Left cardiac atrium (tissue), 4 donors: ENCODE data around the gene TCF4. TPM values are rescaled to one million over a fixed set of nuclear protein-coding genes. Genes with fewer than 3 reads are reported as not detected.
"Not testable (repeated sequence)": the region's sequence is repeated elsewhere in the genome, so short reads cannot be mapped to it uniquely, and the experiment has no call there.

ENCODE experiments used
- ATAC-seq, 2 donors: fragments of 200-7000 bp; cut with Tn5 transposase; one replicate each; pipeline ENCODE4 v1.9.1; 2020; ENCODE audit warnings: mild to moderate bottlenecking in 2 of 2, moderate library complexity in 2 of 2
- DNase-seq: peaks from one replicate; pipeline ENCODE4 v3.0.0-alpha.2; 2020
- intact Hi-C, 2 donors: fragments of 100-400 bp; cut with DNase I; formaldehyde crosslinking; loops; one replicate each; pipeline versions ENCODE4 v1.14.1 to v1.15.1; 2022 to 2023
- total RNA-seq, 2 donors: library from RNA; stranded (reverse); fragmentation: NEBNext Ultra II Directional; extraction: Animal tissue kit (Norgen Biotek cat#: 25700); gene quantifications; one replicate each; pipeline ENCODE4 v1.2.1, GENCODE V29; 2021
- donor health status: DM: no; HTN: yes; CAD: no.
- donor health status: DM: no; HTN: yes; CAD: no; lungs with severe emphysema.
- donor health status: DM: yes; HTN: yes; CAD: no.
- donor health status: Dilated cardiomyopathy.

The TCF4 gene
- total RNA-seq, 2 donors from 2014 or later: 58.5 to 77.4 TPM

GRCh38 chr18:55489034-55489986 lies 98.7 kb downstream of the TCF4 start:
- no peak for ATAC-seq
- intact Hi-C loops: no loop called here

GRCh38 chr18:55488473-55488872 lies 99.5 kb downstream of the TCF4 start:
- no peak for ATAC-seq
- no peak for DNase-seq
- intact Hi-C loops: no loop called here

More at GRCh38 chr18:55489034-55489986, 98.7 kb downstream of the TCF4 start:
- no peak for DNase-seq

GRCh38 chr18:55487997-55488396 lies 100.0 kb downstream of the TCF4 start:
- DNase-seq (no peak), ATAC-seq (no peak)
- intact Hi-C loops: no loop called here

- intact Hi-C loops: no loop called here
- no peak for DNase-seq
- no peak for ATAC-seq
Measured at GRCh38 chr18:55486936-55487335, 101.1 kb downstream of the TCF4 start.

GRCh38 chr18:55485666-55486065 lies 102.3 kb downstream of the TCF4 start:
- ATAC-seq (peak in 1 of 2 donors; percentile 51), DNase-seq (no peak)
- intact Hi-C loops: no loop called here

GRCh38 chr18:55484773-55485172 lies 103.2 kb downstream of the TCF4 start:
- ATAC-seq (no peak), DNase-seq (no peak)
- intact Hi-C loops: no loop called here

GRCh38 chr18:55483266-55483871 lies 104.6 kb downstream of the TCF4 start:
- intact Hi-C loops: no loop called here
- ATAC-seq (no peak), DNase-seq (no peak)

- ATAC-seq: peak in 1 of 2 donors; percentile 11
Measured at GRCh38 chr18:55479656-55480420, 108.2 kb downstream of the TCF4 start.

GRCh38 chr18:55477860-55478581 lies 110.0 kb downstream of the TCF4 start:
- DNase-seq: no peak
- intact Hi-C loops: no loop called here
- peak; percentile 64 to 67 for ATAC-seq

More at GRCh38 chr18:55479656-55480420, 108.2 kb downstream of the TCF4 start:
- intact Hi-C loops: no loop called here
- no peak for DNase-seq

GRCh38 chr18:55477499-55477859 lies 110.5 kb downstream of the TCF4 start:
- DNase-seq (peak; percentile 41), ATAC-seq (peak; percentile 81 to 89)
- intact Hi-C loops: no loop called here

- intact Hi-C loops: no loop called here
- ATAC-seq (no peak), DNase-seq (no peak)
Measured at GRCh38 chr18:55475916-55476315, 112.1 kb downstream of the TCF4 start.

GRCh38 chr18:55475467-55475866 lies 112.5 kb downstream of the TCF4 start:
- ATAC-seq: no peak
- intact Hi-C loops: no loop called here

GRCh38 chr18:55473560-55473959 lies 114.4 kb downstream of the TCF4 start:
- intact Hi-C loops: no loop called here
- DNase-seq (no peak), ATAC-seq (no peak)

More at GRCh38 chr18:55475467-55475866, 112.5 kb downstream of the TCF4 start:
- no peak for DNase-seq

- ATAC-seq (no peak), DNase-seq (no peak)
- intact Hi-C loops: no loop called here
Measured at GRCh38 chr18:55473058-55473457, 114.9 kb downstream of the TCF4 start.

GRCh38 chr18:55470826-55471225 lies 117.2 kb downstream of the TCF4 start:
- ATAC-seq (no peak), DNase-seq (no peak)
- intact Hi-C loops: no loop called here

- DNase-seq, ATAC-seq, intact Hi-C loops: not testable (repeated sequence)
Measured at GRCh38 chr18:55469134-55469533, 118.9 kb downstream of the TCF4 start.

GRCh38 chr18:55466789-55467188 lies 121.2 kb downstream of the TCF4 start:
- ATAC-seq (no peak), DNase-seq (no peak)
- intact Hi-C loops: no loop called here

- intact Hi-C loops: no loop called here
- DNase-seq (no peak), ATAC-seq (no peak)
Measured at GRCh38 chr18:55465313-55465712, 122.7 kb downstream of the TCF4 start.

GRCh38 chr18:55464581-55464980 lies 123.4 kb downstream of the TCF4 start:
- intact Hi-C loops: no loop called here
- DNase-seq: no peak
- ATAC-seq: peak in 1 of 2 donors; percentile 30
